ENCODE results near the gene ZNF175.

DNA sequence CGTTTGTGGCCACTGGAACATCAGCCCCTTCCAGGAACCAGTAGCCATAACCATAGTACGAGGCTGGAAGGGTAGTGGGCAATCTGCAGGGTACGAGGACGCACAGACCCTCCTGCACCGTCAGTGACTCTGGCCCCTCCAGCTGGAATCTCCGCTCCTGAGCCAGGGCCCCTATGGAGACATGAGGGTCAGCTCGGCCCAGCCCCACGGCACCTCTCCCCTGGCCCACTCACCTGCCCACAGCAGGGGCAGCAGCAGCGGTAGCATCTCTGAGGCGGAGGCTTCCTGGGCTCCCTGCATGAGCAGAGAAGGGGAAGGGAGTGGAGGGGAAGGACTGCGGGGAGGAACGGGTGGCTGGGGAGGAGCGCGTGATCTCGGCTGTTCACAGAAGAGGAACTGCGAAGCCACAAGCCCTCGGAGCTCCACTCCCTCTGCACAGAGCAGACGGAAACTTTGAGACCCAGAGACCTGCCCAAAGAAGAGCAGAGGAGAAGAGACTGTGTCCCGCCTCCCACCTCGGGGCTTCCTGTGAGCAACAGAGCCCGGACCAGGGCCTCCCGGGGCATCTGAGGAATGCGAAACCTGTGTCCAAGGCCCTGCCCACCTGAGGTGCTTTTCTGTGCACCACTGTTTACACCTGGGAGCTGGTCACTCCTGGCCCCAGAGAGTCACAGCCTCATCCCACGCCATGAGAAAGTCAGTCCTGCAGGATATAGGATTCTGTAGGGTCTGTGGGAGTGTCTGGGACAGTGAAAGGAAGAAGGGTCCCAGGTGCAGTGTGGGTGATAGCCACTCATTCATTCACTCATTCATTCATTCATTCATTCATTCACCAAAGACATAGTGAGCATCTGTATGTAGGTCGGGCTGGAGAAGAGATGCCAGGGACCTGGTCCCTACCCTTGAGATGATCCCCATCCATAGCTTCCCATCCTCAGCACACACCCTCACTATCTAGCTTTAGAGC is 39.5 kb upstream of the ZNF175 start, which contains the start of gene SIGLEC6:
- TF ChIP-seq POLR2AphosphoS5 (IDR thresholded peaks at IDR 0.05; ENCODE audit: low read depth, low read length) (no peak), SIN3A (IDR thresholded peaks at IDR 0.05; ENCODE audit: borderline replicate concordance, insufficient read depth, low read length) (no peak), FOXP2 (optimal IDR thresholded peaks at IDR 0.05; ENCODE audit: borderline replicate concordance, extremely low read depth, extremely low read length, insufficient read depth) (no peak)
- TF ChIP-seq, protein P1, sequence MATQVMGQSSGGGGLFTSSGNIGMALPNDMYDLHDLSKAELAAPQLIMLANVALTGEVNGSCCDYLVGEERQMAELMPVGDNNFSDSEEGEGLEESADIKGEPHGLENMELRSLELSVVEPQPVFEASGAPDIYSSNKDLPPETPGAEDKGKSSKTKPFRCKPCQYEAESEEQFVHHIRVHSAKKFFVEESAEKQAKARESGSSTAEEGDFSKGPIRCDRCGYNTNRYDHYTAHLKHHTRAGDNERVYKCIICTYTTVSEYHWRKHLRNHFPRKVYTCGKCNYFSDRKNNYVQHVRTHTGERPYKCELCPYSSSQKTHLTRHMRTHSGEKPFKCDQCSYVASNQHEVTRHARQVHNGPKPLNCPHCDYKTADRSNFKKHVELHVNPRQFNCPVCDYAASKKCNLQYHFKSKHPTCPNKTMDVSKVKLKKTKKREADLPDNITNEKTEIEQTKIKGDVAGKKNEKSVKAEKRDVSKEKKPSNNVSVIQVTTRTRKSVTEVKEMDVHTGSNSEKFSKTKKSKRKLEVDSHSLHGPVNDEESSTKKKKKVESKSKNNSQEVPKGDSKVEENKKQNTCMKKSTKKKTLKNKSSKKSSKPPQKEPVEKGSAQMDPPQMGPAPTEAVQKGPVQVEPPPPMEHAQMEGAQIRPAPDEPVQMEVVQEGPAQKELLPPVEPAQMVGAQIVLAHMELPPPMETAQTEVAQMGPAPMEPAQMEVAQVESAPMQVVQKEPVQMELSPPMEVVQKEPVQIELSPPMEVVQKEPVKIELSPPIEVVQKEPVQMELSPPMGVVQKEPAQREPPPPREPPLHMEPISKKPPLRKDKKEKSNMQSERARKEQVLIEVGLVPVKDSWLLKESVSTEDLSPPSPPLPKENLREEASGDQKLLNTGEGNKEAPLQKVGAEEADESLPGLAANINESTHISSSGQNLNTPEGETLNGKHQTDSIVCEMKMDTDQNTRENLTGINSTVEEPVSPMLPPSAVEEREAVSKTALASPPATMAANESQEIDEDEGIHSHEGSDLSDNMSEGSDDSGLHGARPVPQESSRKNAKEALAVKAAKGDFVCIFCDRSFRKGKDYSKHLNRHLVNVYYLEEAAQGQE (IDR thresholded peaks at IDR 0.05; ENCODE audit: insufficient read depth in 1 of 2, low read depth in 2 of 2, low read length in 2 of 2) = no peak

Measured in PFSK-1 (cell line).